Keratinocyte (primary cell): Measurements from ENCODE around the gene AFG1L. TPM values are rescaled to one million over a fixed set of nuclear protein-coding genes. Genes with fewer than 3 reads are reported as not detected.

Source experiments
- DNase-seq: peaks from one replicate; pipeline ENCODE4 v3.0.0-alpha.2; 2011; ENCODE audit warnings: low read depth, missing footprints, low spot score
- FAIRE-seq: peaks from 2 replicates; lab custom pipeline; 2011; peaks lifted over from hg19 to GRCh38; lab: Jason Lieb, UNC
- H2AFZ ChIP-seq: 2 replicates; pipeline ENCODE4 v1.6.0; 2012; ENCODE audit warnings: low read length, control low read depth, inconsistent platforms; ENCODE audit not compliant: control insufficient read depth
- H3K27ac ChIP-seq: 2 replicates; pipeline ENCODE4 v1.5.1; 2011; ENCODE audit warnings: low read length; ENCODE audit not compliant: control insufficient read depth, insufficient read depth
- H3K27me3 ChIP-seq: 3 replicates; pipeline ENCODE4 v1.6.0; 2011; ENCODE audit warnings: low read length; ENCODE audit not compliant: control insufficient read depth, insufficient read depth; ENCODE audit errors: extremely low read depth
- H3K36me3 ChIP-seq, 2 experiments: 2 replicates in 1 of 2; 3 replicates in 1 of 2; pipeline ENCODE4 v1.5.1; 2011; ENCODE audit warnings: low read length in 2 of 2, mild to moderate bottlenecking in 1 of 2; ENCODE audit not compliant: control insufficient read depth in 2 of 2, insufficient read depth in 2 of 2; ENCODE audit errors: extremely low read depth in 1 of 2
- H3K4me1 ChIP-seq: 3 replicates; pipeline ENCODE4 v1.5.1; 2011; ENCODE audit warnings: low read length; ENCODE audit not compliant: control insufficient read depth, insufficient read depth; ENCODE audit errors: extremely low read depth
- H3K4me2 ChIP-seq: 3 replicates; pipeline ENCODE4 v1.6.0; 2011; ENCODE audit warnings: low read depth, low read length; ENCODE audit not compliant: control insufficient read depth, insufficient read depth; ENCODE audit errors: extremely low read depth
- H3K4me3 ChIP-seq, 3 experiments: fragments of 200-600 bp in 1 of 3; sonication (generic) in 1 of 3; 2 replicates in 2 of 3; 3 replicates in 1 of 3; pipeline ENCODE4 v1.5.1; 2011 to 2016; ENCODE audit warnings: low read length in 3 of 3, mild to moderate bottlenecking in 3 of 3, control low read depth in 2 of 3, inconsistent platforms in 1 of 3, low read depth in 1 of 3, mixed read lengths in 1 of 3, mixed run types in 1 of 3, moderate library complexity in 1 of 3; ENCODE audit not compliant: control insufficient read depth in 2 of 3, insufficient read depth in 2 of 3; ENCODE audit errors: extremely low read depth in 1 of 3
- H3K79me2 ChIP-seq: 2 replicates; pipeline ENCODE4 v1.6.0; 2012; ENCODE audit warnings: low read length; ENCODE audit not compliant: control insufficient read depth, insufficient read depth
- H3K9ac ChIP-seq: 3 replicates; pipeline ENCODE4 v1.6.0; 2011; ENCODE audit warnings: low read length; ENCODE audit not compliant: control insufficient read depth, insufficient read depth; ENCODE audit errors: extremely low read depth
- H3K9me1 ChIP-seq: 3 replicates; pipeline ENCODE4 v1.6.0; 2011; ENCODE audit warnings: low read length; ENCODE audit not compliant: control insufficient read depth, insufficient read depth; ENCODE audit errors: extremely low read depth
- H3K9me3 ChIP-seq: 2 replicates; pipeline ENCODE4 v1.5.1; 2012; ENCODE audit warnings: low read depth, low read length; ENCODE audit not compliant: control insufficient read depth
- H4K20me1 ChIP-seq: 3 replicates; pipeline ENCODE4 v1.6.0; 2011; ENCODE audit warnings: low read length; ENCODE audit not compliant: control insufficient read depth, insufficient read depth; ENCODE audit errors: extremely low read depth
- CTCF ChIP-seq, 3 experiments: IDR thresholded peaks in 1 of 3; conservative IDR thresholded peaks in 1 of 3; optimal IDR thresholded peaks in 1 of 3; 2 replicates in 2 of 3; 3 replicates in 1 of 3; pipeline versions ENCODE3 to v1.5.1; 2011; ENCODE audit warnings: low read length in 3 of 3, mild to moderate bottlenecking in 3 of 3, moderate library complexity in 2 of 3, control low read depth in 1 of 3, inconsistent platforms in 1 of 3; ENCODE audit not compliant: insufficient read depth in 2 of 3; ENCODE audit errors: extremely low read depth in 1 of 3
- EZH2 ChIP-seq: IDR thresholded peaks from one replicate; pipeline ENCODE4 v1.6.1; 2012; ENCODE audit warnings: inconsistent platforms, mild to moderate bottlenecking, low read length, moderate library complexity
- dilution Hi-C: fragments of 300-500 bp; cut with MboI; formaldehyde crosslinking; loops from one replicate; pipeline ENCODE4 v1.7.0; 2020; ENCODE audit warnings: low sequenced_read_pairs; ENCODE audit not compliant: extremely low pct_ligation_motif_present
- polyA plus RNA-seq, 5 experiments: library from polyadenylated mRNA; depleted of rRNA in 3 of 5; stranded (reverse) in 3 of 5; stranded (forward) in 1 of 5; unstranded in 1 of 5; fragments of >200 nt; gene quantifications; 1 replicate in 1 of 5; 2 replicates in 3 of 5; 3 replicates in 1 of 5; pipeline versions ENCODE4 v1.2.1 to v1.2.3, GENCODE V29; 2011 to 2012; ENCODE audit warnings: missing spikeins in 2 of 5, low read depth in 1 of 5, low replicate concordance in 1 of 5

Gene AFG1L
- polyA plus RNA-seq, 1 donor (not counting 4 experiments of a cell fraction or from before 2014, with no cell fraction given): 3.1 TPM

GRCh38 chr6:108364470-108364869 lies 69.6 kb downstream of the AFG1L start:
- no peaks in the 10 kb centered on the region for H4K20me1 ChIP-seq
- H3K4me1 ChIP-seq: peaks cover 10% of the 10 kb centered on the region
- dilution Hi-C loops: no loop called here
- H3K9ac ChIP-seq: no peak overlapping the region
- no peak for TF ChIP-seq EZH2
- no peak for TF ChIP-seq CTCF (optimal IDR thresholded peaks at IDR 0.05 in 1 of 3, IDR thresholded peaks at IDR 0.05 in 1 of 3, conservative IDR thresholded peaks at IDR 0.05 in 1 of 3; ENCODE audit: extremely low read depth in 1 of 3, insufficient read depth in 2 of 3, low read length in 3 of 3)
- H3K4me2 ChIP-seq: peak overlapping the region; percentile 74
- H3K36me3 ChIP-seq: no peaks in the 10 kb centered on the region
- H3K79me2 ChIP-seq: no peaks in the 10 kb centered on the region
- no peaks in the 10 kb centered on the region for H3K9me3 ChIP-seq
- FAIRE-seq (no peak), DNase-seq (no peak)
- peaks cover 2% of the 10 kb centered on the region for H3K9me1 ChIP-seq
- H3K27me3 ChIP-seq: no peaks in the 10 kb centered on the region
- H3K27ac ChIP-seq: no peak overlapping the region
- peak overlapping the region in 2 of 3 experiments; percentile 21 to 23 for H3K4me3 ChIP-seq
- no peak overlapping the region for H2AFZ ChIP-seq

- Histone ChIP-seq H3K9me1 (peaks cover 2% of the 10 kb centered on the region), H4K20me1 (no peaks in the 10 kb centered on the region), H3K9me3 (no peaks in the 10 kb centered on the region), H3K9ac (no peak overlapping the region), H3K36me3 (no peaks in the 10 kb centered on the region), H3K27ac (no peak overlapping the region), H2AFZ (no peak overlapping the region), H3K4me2 (no peak overlapping the region), H3K4me3 (no peak overlapping the region), H3K27me3 (no peaks in the 10 kb centered on the region), H3K4me1 (peaks cover 10% of the 10 kb centered on the region), H3K79me2 (no peaks in the 10 kb centered on the region)
- DNase-seq (no peak), FAIRE-seq (no peak)
- TF ChIP-seq EZH2: no peak
- TF ChIP-seq CTCF (optimal IDR thresholded peaks at IDR 0.05 in 1 of 3, IDR thresholded peaks at IDR 0.05 in 1 of 3, conservative IDR thresholded peaks at IDR 0.05 in 1 of 3; ENCODE audit: extremely low read depth in 1 of 3, insufficient read depth in 2 of 3, low read length in 3 of 3): no peak
- dilution Hi-C loops: no loop called here
Measured at GRCh38 chr6:108365478-108365877, 70.6 kb downstream of the AFG1L start.
